GM10248 (cell line): ENCODE data around the gene NF2.

ENCODE experiments used
- CTCF ChIA-PET: fragments of 300-600 bp; sonication (Branson Sonifier 250); formaldehyde crosslinking; extraction: SDS; loops from one replicate; lab custom pipeline; 2021; ENCODE audit warnings: antibody characterized with exemption; lab: Yijun Ruan, JAX
- POLR2A ChIA-PET: fragments of 350-650 bp; sonication (Branson Sonifier 250); formaldehyde crosslinking; extraction: SDS; loops from one replicate; lab custom pipeline; 2020; ENCODE audit warnings: antibody characterized with exemption; lab: Yijun Ruan, JAX
- DNase-seq: peaks from one replicate; pipeline ENCODE4 v3.0.0; 2012; ENCODE audit errors: extremely low spot score
- CTCF ChIP-seq: IDR thresholded peaks from 2 replicates; pipeline ENCODE4 v1.5.1; 2012; ENCODE audit warnings: mild to moderate bottlenecking, low read depth; ENCODE audit errors: extremely low read depth, missing control alignments, control extremely low read depth

Gene NF2

DNA sequence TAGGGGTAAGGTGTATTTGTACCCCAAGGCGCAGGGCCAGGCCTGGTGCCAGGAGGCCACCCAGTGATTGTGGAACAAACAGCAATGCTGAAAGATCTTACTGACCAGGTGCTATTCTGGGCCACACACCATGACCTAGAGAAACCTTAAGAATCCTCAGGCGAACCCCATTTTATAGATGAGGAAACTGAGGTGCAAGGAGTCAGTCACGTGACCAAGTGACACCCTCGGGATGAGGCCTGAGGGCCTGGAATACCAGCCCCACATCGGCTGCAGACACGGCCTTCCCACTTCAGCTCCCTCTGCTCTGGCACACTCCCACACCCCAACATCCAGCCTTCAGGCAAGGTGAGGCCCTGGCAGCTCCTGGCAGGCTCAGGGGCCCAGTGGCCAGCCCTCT lies 129.4 kb downstream of the NF2 start:
- no peak for TF ChIP-seq CTCF
- POLR2A ChIA-PET, result no interaction called here

DNA sequence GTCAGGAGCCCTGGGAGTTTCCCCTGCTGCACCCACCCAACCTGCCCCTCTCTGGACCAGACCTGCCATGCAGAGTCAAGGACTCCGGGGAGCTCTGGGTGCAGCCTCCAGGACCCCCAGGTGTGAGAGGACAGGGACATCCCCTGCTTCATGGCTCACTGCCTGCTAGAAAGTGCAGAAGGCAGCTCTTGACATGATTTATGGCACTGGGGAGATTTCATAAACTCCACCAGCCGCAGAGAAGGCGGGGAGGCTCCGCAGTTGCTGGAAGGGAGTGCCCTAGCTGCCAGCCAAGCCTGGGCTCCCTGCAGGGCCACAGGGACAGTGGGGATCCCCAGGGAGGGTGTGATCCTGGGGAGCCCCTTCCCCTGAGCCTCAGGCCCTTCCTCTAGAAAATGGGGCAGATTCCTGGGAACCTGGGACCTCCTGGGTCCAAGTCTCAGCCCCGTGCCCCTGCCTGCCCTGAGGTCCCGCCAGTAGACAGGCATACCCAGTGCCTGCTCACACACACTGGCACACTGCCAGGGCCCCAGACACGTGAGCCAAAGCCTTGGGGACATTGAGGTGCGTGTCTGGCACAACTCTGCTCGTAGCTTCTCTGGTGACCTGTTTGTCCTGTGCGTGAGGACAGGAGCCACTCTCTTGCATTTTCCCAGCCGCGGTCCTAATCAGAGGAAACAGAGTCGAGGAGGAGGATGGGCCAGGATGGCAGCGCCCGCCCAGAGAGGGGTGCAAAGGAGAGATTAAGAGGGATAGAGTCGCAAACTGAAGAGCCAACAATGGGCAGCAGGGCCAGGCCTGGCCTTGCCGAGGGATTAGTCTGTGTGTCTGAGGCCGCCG lies 130.1 kb downstream of the NF2 start:
- CTCF ChIA-PET, result no interaction called here
- DNase-seq, result no peak
- POLR2A ChIA-PET, result no interaction called here
- no peak for TF ChIP-seq CTCF

More for the DNA sequence above, 129.4 kb downstream of the NF2 start:
- CTCF ChIA-PET, result interaction anchor here (2.8 kb wide), 1 partner anchor 272 kb away, joined by 11 read pairs; no protein-coding TSS in a partner anchor
- DNase-seq, result no peak

GRCh38 chr22:29734406-29734805 lies 131.0 kb downstream of the NF2 start:
- DNase-seq, result no peak
- CTCF ChIA-PET, result no interaction called here
- POLR2A ChIA-PET, result no interaction called here
- TF ChIP-seq CTCF, result no peak

GRCh38 chr22:29734838-29735237 lies 131.4 kb downstream of the NF2 start:
- no peak for TF ChIP-seq CTCF
- CTCF ChIA-PET, result no interaction called here

GRCh38 chr22:29735416-29735815 lies 132.0 kb downstream of the NF2 start:
- ChIA-PET CTCF (no interaction called here), POLR2A (no interaction called here)
- no peak for TF ChIP-seq CTCF
- no peak for DNase-seq

More at GRCh38 chr22:29734838-29735237, 131.4 kb downstream of the NF2 start:
- POLR2A ChIA-PET, result no interaction called here
- no peak for DNase-seq

DNA sequence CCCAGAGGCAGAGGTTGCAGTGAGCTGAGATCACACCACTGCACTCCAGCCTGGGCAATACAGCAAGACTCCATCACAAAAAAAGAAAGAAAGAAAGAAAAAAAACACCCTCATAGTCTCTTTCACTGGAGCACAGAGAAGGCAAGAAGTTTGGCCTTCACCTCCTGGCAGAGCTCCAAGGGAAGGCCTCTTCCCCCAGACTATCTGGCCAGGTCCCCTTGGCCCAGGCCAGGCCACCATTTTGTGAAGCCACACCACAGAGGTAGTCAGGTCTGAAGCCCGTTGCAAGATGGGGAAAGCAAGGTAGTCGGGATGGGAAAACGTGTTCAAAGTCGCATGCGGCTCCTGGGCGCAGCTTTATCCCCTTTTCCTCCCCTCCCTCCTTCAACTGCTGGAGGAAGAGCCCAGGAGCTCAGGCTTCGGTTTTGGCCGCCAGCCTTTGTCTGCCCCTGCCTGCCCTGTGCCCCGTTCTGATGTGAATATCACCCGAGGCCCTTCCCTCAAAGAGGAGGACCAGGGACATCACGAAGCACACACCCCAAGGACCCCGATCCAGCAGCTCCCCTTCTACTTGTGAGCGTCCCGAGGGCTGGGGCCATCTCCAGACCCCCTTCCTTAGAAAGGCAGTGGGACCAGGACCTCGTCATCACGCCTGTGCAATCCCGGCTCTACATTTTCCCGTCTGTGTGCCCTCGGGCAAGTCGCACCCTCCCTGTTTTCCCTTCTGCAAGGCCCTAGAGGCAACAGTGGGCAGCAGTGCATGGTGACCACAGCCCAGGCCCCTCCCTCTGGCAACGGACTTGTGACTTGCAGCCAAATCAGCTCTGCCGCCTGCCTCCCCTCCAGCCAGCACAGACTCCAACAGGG lies 134.1 kb downstream of the NF2 start:
- no peak for TF ChIP-seq CTCF
- CTCF ChIA-PET, result interaction anchor here (2.3 kb wide), 1 partner anchor 268 kb away, joined by 7 read pairs; no protein-coding TSS in a partner anchor
- POLR2A ChIA-PET, result no interaction called here
- no peak for DNase-seq
